Gastroesophageal sphincter (tissue), 4 donors: ENCODE measurements around the gene KRTAP10-3. TPM values are rescaled to one million over a fixed set of nuclear protein-coding genes. Genes with fewer than 3 reads are reported as not detected.

Source experiments
- ATAC-seq: fragments of 150-250 bp; one replicate; pipeline ENCODE4 v1.9.1; 2016; ENCODE audit warnings: mild to moderate bottlenecking, moderate library complexity
- H3K27ac ChIP-seq, 4 donors: fragments of 200-600 bp; sonication (generic) in 3 of 4; 1 replicate in 3 of 4; 2 replicates in 1 of 4; pipeline ENCODE4 v1.5.1; 2016 to 2019
- H3K27me3 ChIP-seq: fragments of 200-600 bp; sonication (generic); one replicate; pipeline ENCODE4 v1.5.1; 2019
- H3K36me3 ChIP-seq, 2 donors: fragments of 200-600 bp; sonication (generic); one replicate each; pipeline ENCODE4 v1.5.1; 2019; ENCODE audit warnings: control low read depth in 1 of 2
- H3K4me1 ChIP-seq, 3 donors: fragments of 200-600 bp; sonication (generic); 1 replicate in 2 of 3; 2 replicates in 1 of 3; pipeline ENCODE4 v1.5.1; 2016 to 2019; ENCODE audit warnings: control low read depth in 2 of 3
- H3K4me3 ChIP-seq, 2 donors: fragments of 200-600 bp; sonication (generic); one replicate each; pipeline ENCODE4 v1.5.1; 2019; ENCODE audit warnings: mild to moderate bottlenecking in 1 of 2, moderate library complexity in 1 of 2
- H3K9me3 ChIP-seq, 3 donors: fragments of 200-600 bp; sonication (generic); one replicate each; pipeline ENCODE4 v1.5.1; 2017 to 2019; ENCODE audit warnings: control low read depth in 2 of 3
- CTCF ChIP-seq, 4 experiments: fragments of 200-600 bp in 2 of 4; fragments of 450-650 bp in 2 of 4; sonication (generic) in 1 of 4; IDR thresholded peaks; one replicate each; pipeline ENCODE4 v1.5.1; 2017 to 2019; ENCODE audit warnings: antibody characterized with exemption in 4 of 4, mild to moderate bottlenecking in 2 of 4, moderate library complexity in 2 of 4
- EP300 ChIP-seq: sonication (generic); formaldehyde crosslinking; IDR thresholded peaks from one replicate; pipeline ENCODE4 v1.6.1; 2017; ENCODE audit warnings: antibody characterized with exemption, mild to moderate bottlenecking
- POLR2A ChIP-seq, 2 donors: fragments of 450-650 bp; IDR thresholded peaks; one replicate each; pipeline ENCODE4 v1.6.1; 2017; ENCODE audit warnings: antibody characterized with exemption in 2 of 2, mild to moderate bottlenecking in 2 of 2, moderate library complexity in 1 of 2
- POLR2AphosphoS5 ChIP-seq: sonication (generic); formaldehyde crosslinking; IDR thresholded peaks from one replicate; pipeline ENCODE4 v1.6.1; 2017; ENCODE audit warnings: antibody characterized with exemption
- WGBS, 2 donors: methylation state at CpG; one replicate each; pipeline ENCODE4 v1.1.5; 2018; ENCODE audit warnings: low coverage in 1 of 2; 5-methylcytosine and 5-hydroxymethylcytosine counted together
- total RNA-seq, 4 donors: library from RNA; depleted of rRNA; stranded (reverse); fragments of >200 nt; gene quantifications; one replicate each; pipeline ENCODE4 v1.1.0, GENCODE V29; 2016

Gene KRTAP10-3
- total RNA-seq, 4 donors from 2014 or later = not detected

DNA sequence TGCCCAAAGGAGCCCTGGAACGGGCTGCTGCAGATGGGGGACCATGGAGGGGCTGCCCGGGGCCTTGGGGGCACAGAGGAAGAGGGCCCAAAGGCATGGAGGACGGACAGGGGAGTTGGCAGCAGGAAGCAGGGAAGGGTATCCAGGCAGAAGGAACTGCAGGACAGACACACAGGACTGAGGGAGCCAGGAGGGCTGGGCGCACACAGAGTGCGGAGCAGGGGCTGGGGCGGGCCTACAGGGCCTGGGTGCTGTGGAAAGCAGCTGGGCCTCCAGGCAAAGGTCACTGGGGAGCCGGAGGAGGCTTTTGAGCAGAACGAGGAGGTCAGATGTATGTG is 46.7 kb downstream of the KRTAP10-3 start:
- H3K4me1 ChIP-seq = peaks cover 0 to 9% (median 5%) of the 10 kb centered on the region in 3 donors
- H3K9me3 ChIP-seq = no peaks in the 10 kb centered on the region
- WGBS, 2 donors = 71 to 85% methylated on average over 5 to 7 of the region's 8 CpGs
- ATAC-seq = no peak
- H3K27ac ChIP-seq = no peak overlapping the region
- H3K36me3 ChIP-seq = no peaks in the 10 kb centered on the region
- H3K27me3 ChIP-seq = peaks cover 55% of the 10 kb centered on the region
- no peak for TF ChIP-seq CTCF (IDR thresholded peaks at IDR 0.05)
- TF ChIP-seq EP300 = no peak
- TF ChIP-seq POLR2AphosphoS5 = no peak
- no peak for TF ChIP-seq POLR2A (IDR thresholded peaks at IDR 0.05)
- no peak overlapping the region for H3K4me3 ChIP-seq

DNA sequence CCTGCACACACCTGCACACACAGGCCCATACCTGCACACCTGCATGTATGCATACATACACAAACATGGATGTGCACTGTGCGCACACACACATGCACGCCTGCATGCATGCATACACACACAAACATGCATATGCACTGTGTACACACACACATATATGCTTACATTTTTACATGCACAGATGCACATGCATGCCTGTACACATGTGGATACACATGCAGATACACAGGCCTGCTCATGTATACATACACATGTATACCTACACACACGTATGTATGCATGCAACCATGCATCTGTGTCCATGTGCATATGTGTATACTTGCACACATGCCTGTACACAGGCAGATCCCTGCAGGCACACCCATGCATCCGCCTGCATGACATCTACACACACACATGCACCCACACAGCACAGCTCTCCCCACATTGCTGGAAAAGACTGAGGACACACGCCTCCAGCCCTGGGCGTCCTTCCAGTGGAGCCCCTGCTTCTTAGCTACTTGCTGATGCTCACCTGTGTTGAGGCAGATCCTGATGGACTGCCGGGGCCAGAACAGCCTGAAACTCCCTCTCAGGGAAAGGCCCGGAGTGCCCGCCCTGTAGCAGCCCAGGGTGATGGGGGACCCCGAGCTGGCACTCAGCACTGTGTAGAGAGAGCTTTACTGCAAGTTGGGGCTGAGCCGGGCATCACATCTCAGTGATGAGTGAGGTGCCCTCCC is 47.2 kb downstream of the KRTAP10-3 start:
- Histone ChIP-seq H3K4me3 (no peak overlapping the region), H3K9me3 (no peaks in the 10 kb centered on the region), H3K27ac (no peak overlapping the region), H3K36me3 (no peaks in the 10 kb centered on the region), H3K27me3 (peaks cover 61% of the 10 kb centered on the region), H3K4me1 (peaks cover 0 to 9% (median 5%) of the 10 kb centered on the region in 3 donors)
- no peak for ATAC-seq
- TF ChIP-seq POLR2A (IDR thresholded peaks at IDR 0.05) (no peak), CTCF (IDR thresholded peaks at IDR 0.05) (no peak), EP300 (no peak), POLR2AphosphoS5 (no peak)
- WGBS, 2 donors = 80 to 92% methylated on average over 1 to 2 of the region's 11 CpGs

DNA sequence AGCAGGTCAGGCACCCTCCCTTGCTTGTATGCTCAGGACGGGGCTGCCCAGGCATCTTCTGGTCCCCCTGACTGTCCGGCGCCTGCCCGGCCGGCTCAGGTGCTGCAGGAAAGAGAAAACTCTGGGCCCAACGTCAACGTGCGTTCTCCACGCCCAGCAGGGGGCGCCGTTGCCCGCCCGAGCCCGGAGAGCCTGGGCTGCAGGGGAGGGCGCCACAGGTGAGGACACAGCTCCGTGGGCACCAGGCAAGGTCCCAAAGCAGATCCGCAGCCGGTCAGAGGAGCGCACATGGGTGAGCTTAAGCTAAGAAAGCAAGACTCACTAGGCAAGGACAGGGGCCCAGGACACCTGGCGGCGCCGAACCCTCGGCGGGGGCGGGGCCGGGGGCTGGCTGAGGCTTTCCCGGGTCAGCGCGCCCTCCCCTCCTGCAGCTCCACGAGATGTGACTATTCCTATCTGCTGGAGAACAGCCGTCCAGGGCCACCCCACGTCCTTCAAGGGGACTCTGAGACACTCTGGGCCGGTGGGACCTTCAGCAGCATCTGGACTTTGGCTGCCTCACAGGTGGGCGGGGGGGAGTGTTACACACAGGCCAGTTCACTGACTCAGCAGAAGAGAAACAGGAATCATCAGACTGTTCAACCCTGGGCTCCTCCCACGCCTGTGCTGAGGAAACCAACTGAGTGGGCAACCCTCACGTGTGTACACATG is 47.9 kb downstream of the KRTAP10-3 start:
- Histone ChIP-seq H3K36me3 (no peaks in the 10 kb centered on the region), H3K9me3 (no peaks in the 10 kb centered on the region), H3K4me3 (peak overlapping the region in 1 of 2 donors; percentile 2), H3K4me1 (peaks cover 0 to 9% (median 5%) of the 10 kb centered on the region in 3 donors), H3K27me3 (peaks cover 68% of the 10 kb centered on the region), H3K27ac (no peak overlapping the region)
- no peak for TF ChIP-seq EP300
- peak in 3 of 4 experiments; percentile 50 to 83 (median 75) for TF ChIP-seq CTCF (IDR thresholded peaks at IDR 0.05)
- no peak for TF ChIP-seq POLR2A (IDR thresholded peaks at IDR 0.05)
- no peak for TF ChIP-seq POLR2AphosphoS5
- peak; percentile 27 for ATAC-seq
- 60% methylated on average over 1 of the region's 36 CpGs; no CpG with 5 or more reads in 1 of the 2 donors for WGBS, 2 donors

DNA sequence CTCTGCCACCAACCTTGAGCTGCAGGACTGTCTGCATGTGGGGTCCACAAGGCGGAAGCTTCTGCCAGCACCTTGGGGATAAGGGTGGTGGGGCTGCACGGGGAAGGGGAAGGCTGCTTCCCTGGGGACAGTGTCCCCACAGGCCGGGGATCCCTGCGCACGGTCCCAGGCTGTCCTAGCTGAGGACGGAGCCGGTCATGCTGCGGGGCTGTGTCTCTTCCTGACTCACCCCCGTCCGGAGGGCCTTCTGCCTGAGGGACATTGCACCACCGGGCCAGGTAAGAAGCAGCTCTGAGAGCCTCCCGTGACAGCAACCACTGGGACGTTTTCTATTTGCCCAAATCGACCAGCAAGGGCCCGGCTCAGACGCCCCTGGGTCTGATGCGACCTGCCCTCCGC is 48.5 kb downstream of the KRTAP10-3 start:
- Histone ChIP-seq H3K36me3 (no peaks in the 10 kb centered on the region), H3K4me3 (no peak overlapping the region), H3K9me3 (no peaks in the 10 kb centered on the region), H3K4me1 (peaks cover 0 to 9% (median 5%) of the 10 kb centered on the region in 3 donors), H3K27me3 (peaks cover 68% of the 10 kb centered on the region), H3K27ac (no peak overlapping the region)
- whole genome bisulfite sequencing, 2 donors = 60% methylated on average over 4 of the region's 18 CpGs; no CpG with 5 or more reads in 1 of the 2 donors
- no peak for TF ChIP-seq POLR2A (IDR thresholded peaks at IDR 0.05)
- TF ChIP-seq EP300 = no peak
- TF ChIP-seq POLR2AphosphoS5 = no peak
- TF ChIP-seq CTCF (IDR thresholded peaks at IDR 0.05) = no peak
- no peak for ATAC-seq
